ENCODE results near the gene C11orf98.

GRCh38 chr11:62694455-62695167, 29.6 kb upstream of the C11orf98 start:
- peak; percentile 54 to 81 (median 74) for TF ChIP-seq CTCF (IDR thresholded peaks at IDR 0.05)
- TF ChIP-seq POLR2A (IDR thresholded peaks at IDR 0.05) = no peak

All from Peyer's patch (tissue), 4 donors.